HG03159 (cell line): ENCODE data around the gene PHOSPHO1.
"Not testable (repeated sequence)": the region's sequence is repeated elsewhere in the genome, so short reads cannot be mapped to it uniquely, and the experiment has no call there.

ENCODE experiments used
- ATAC-seq: cut with Tn5 transposase; IDR thresholded peaks from one replicate; pipeline ENCODE4 v1.9.1; 2021; ENCODE audit warnings: mild to moderate bottlenecking, moderate library complexity; ENCODE audit not compliant: unreplicated experiment

The PHOSPHO1 gene

DNA sequence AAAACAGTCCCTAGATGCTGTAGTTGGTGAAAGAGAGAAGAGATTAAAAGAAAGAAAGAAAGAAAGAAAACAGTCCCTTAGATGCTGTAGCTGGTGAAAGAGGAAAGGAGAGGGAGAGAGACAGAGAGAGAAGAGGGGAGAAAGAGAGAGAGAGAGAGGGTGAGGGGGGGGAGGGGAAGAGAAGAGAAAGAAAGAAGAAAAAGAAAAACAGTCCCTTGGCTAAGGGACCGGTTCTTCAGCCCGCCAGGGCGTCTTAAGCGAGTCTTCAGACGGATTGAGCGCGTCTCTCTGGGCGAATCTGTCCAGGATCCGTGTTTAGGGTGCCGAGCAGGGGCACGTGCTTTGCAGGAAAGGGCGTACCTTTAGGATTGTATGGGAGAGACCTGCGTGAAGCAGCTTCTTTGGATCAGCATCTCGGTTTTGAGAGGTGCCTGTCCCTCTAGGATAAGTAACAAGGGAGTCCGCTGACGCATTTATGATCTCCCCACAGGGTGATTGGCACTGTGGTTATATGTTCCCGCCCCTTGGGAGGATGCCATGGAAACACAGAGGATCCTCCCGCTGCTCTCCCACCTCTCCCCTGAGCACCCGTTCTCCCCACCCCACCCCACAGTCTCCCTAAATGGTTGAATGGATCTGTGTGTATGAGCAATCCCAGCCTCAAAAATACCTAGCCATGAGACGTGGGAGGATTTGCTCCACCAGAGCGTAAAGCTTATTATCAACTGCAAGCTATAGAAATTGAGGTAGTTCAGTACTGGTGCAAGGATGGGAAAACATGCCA lies 36.9 kb downstream of the PHOSPHO1 start:
- ATAC-seq, result no peak

GRCh38 chr17:49191917-49192741 lies 38.5 kb downstream of the PHOSPHO1 start:
- peak; percentile 45 for ATAC-seq

DNA sequence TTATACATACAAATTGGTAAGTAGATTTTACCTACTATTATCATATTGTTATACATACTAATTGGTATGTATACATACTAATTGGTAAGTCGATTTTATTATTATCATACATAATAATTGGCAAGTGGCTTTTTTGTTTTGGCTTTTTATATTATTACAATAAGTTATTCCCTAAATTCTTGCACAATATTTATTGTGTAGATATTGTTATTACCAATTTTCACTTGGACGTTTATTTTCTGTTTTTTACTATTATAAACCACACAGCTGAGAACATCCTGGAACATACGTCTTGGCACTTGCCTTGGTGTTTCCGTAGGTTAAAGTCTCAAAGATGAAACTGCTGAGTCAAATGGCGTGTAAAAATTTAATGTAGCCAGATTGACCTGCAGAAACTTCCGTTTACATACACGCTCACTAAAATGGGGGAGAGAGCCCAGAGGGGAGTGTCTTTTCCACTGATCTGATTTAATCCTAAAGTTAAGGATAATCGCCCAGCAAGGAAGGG lies 39.1 kb downstream of the PHOSPHO1 start:
- no peak for ATAC-seq

DNA sequence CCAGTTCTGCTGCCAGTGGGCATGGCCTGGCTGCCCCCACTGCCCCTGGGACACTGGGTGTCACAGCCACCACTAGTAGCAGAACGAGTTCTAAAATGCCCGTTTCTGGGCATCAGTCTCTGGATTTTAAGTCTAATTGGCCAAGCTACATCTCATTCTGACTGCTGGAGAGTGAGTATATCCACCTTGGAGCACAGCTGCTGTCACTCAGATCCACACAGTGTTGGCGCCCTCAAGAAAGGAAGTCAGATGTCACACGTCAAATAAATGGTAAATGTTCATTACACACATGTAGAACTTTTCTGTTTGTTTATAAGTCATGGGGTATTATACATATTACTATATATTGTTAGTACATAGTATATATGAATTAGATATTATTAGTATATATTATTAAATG lies 39.7 kb downstream of the PHOSPHO1 start:
- ATAC-seq, result no peak

DNA sequence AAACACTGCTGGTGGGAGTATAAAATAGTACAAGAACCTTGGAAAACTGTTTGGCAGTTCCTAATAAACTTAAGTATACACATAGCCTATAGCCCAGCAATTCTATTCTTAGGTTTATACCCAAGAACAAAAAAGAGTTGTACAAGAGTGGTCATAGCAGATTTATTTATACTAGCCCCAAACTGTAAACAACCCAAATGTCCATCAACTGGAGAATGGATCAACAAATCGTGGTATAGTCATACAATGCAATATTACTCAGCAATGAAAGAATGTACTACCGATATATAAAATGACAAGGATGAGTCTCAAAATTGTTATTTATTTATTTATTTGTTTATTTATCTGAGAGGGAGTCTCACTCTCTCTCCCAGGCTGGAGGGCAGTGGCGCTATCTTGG lies 43.3 kb downstream of the PHOSPHO1 start:
- ATAC-seq, result no peak

GRCh38 chr17:49185381-49185780 lies 45.2 kb downstream of the PHOSPHO1 start:
- ATAC-seq, result not testable (repeated sequence)

DNA sequence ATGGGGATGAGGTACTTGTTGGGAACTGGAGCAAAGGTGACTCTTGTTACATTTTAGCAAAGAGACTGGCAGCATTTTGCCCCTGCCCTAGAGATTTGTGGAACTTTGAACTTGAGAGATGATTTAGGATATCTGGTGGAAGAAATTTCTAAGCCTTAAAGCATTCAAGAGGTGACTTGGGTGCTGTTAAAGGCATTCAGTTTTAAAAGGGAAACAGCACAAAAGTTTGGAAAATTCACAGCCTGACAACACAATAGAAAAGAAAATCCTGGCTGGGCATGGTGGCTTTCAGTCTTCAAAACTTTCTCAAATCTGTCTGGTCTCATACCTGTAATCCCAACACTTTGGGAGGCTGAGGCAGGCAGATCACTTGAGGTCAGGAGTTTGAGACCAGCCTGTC lies 46.1 kb downstream of the PHOSPHO1 start:
- not testable (repeated sequence) for ATAC-seq

GRCh38 chr17:49183801-49184200 lies 46.8 kb downstream of the PHOSPHO1 start:
- ATAC-seq, result no peak

DNA sequence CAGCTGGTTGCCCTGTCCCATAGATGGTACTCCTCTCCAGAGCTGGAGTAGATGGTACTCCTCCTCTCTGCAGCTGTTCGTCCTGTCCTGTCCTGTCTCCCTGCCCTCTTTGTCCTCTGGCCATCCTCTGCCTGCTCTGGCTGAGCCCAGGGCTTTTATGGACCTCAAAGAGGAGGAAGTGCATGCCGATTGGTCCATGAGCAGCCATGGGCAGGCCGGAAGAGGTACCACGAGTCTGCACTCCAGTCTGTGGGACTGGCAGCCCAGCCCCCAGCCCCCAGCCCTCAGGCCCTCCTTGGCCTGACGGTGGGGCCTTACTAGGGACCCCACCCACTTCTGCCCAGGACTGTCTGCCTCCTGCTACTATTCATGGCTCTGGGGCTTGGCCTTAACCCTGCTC lies 47.2 kb downstream of the PHOSPHO1 start:
- no peak for ATAC-seq

GRCh38 chr17:49180998-49181635 lies 49.5 kb downstream of the PHOSPHO1 start:
- ATAC-seq, result no peak

DNA sequence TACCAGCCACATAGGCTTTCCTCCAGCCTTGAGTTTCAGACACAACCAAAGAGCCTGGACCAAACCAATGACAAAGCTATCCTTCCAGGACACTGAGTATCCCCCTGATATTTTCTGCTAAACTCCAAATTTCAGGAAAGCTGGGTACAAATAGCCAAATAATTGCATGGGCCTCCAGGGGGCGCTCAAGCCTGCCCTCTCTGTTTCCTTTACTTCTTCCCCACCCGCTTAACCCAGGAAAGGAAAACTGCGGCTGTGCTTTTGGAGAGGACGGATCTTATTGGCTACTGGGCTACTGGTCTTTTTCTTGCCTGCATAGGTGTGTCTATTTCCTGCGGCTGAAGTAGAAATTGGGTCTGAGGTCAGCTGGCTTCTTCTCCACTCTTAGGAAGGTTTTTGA lies 50.3 kb downstream of the PHOSPHO1 start:
- ATAC-seq, result no peak

DNA sequence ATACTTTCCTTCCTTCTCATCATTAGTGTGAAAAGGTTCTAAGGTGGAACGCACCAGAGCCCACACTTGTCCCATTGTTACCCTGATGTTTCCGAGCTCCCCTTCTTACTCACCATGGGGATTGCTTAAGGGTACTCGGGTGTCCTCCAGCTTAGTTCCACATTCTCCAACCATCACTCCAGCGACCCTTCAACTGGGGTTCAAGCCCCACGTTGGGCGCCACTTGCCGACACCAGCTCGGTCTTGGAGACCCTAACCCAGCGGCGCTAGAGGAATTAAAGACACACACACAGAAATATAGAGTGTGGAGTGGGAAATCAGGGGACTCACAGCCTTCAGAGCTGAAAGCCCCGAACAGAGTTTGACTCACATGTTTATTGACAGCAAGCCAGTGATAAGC lies 54.6 kb downstream of the PHOSPHO1 start:
- not testable (repeated sequence) for ATAC-seq
